Osteoblast (primary cell): ENCODE data around the gene CLEC4F. TPM values are rescaled to one million over a fixed set of nuclear protein-coding genes. Genes with fewer than 3 reads are reported as not detected.

Experiments used
- DNase-seq: peaks from one replicate; pipeline ENCODE4 v3.0.0; 2011; ENCODE audit warnings: low spot score, mixed read lengths; ENCODE audit not compliant: insufficient read length; ENCODE audit errors: missing footprints
- H2AFZ ChIP-seq: 2 replicates; pipeline ENCODE4 v1.6.0; 2011; ENCODE audit warnings: mild to moderate bottlenecking, low read length
- H3K27ac ChIP-seq: 2 replicates; pipeline ENCODE4 v1.5.1; 2011; ENCODE audit warnings: mild to moderate bottlenecking, low read depth, low read length, moderate library complexity
- H3K27me3 ChIP-seq: 2 replicates; pipeline ENCODE4 v1.6.0; 2012; ENCODE audit warnings: mild to moderate bottlenecking, control low read depth, inconsistent platforms, low read length, moderate library complexity; ENCODE audit not compliant: insufficient read depth
- H3K36me3 ChIP-seq: 2 replicates; pipeline ENCODE4 v1.5.1; 2011; ENCODE audit warnings: mild to moderate bottlenecking, low read length, control low read depth, moderate library complexity; ENCODE audit not compliant: insufficient read depth
- H3K4me1 ChIP-seq: 2 replicates; pipeline ENCODE4 v1.5.1; 2011; ENCODE audit warnings: mild to moderate bottlenecking, low read length, control low read depth, moderate library complexity; ENCODE audit not compliant: insufficient read depth
- H3K4me2 ChIP-seq: 2 replicates; pipeline ENCODE4 v1.6.0; 2011; ENCODE audit warnings: mild to moderate bottlenecking, low read length; ENCODE audit not compliant: insufficient read depth
- H3K4me3 ChIP-seq: fragments of 200-600 bp; sonication (generic); 3 replicates; pipeline ENCODE4 v1.5.1; 2012; ENCODE audit warnings: mild to moderate bottlenecking, low read length, inconsistent platforms; ENCODE audit not compliant: insufficient read depth
- H3K79me2 ChIP-seq: 2 replicates; pipeline ENCODE4 v1.6.0; 2012; ENCODE audit warnings: mild to moderate bottlenecking, low read length, control low read depth, inconsistent platforms; ENCODE audit not compliant: insufficient read depth
- H3K9me3 ChIP-seq: 2 replicates; pipeline ENCODE4 v1.5.1; 2011; ENCODE audit warnings: low read depth, low read length, control low read depth
- H4K20me1 ChIP-seq: 2 replicates; pipeline ENCODE4 v1.6.0; 2012; ENCODE audit warnings: mild to moderate bottlenecking, low read length, control low read depth; ENCODE audit not compliant: insufficient read depth
- CTCF ChIP-seq: IDR thresholded peaks from 2 replicates; pipeline ENCODE4 v1.5.1; 2011; ENCODE audit warnings: mild to moderate bottlenecking, low read depth, low read length, moderate library complexity; ENCODE audit errors: extremely low read depth
- total RNA-seq: library from RNA; depleted of rRNA; stranded (reverse); fragments of >200 nt; gene quantifications from 2 replicates; pipeline ENCODE4 v1.2.3, GENCODE V29; 2012

Gene CLEC4F
- total RNA-seq, 1 donor: not detected

DNA sequence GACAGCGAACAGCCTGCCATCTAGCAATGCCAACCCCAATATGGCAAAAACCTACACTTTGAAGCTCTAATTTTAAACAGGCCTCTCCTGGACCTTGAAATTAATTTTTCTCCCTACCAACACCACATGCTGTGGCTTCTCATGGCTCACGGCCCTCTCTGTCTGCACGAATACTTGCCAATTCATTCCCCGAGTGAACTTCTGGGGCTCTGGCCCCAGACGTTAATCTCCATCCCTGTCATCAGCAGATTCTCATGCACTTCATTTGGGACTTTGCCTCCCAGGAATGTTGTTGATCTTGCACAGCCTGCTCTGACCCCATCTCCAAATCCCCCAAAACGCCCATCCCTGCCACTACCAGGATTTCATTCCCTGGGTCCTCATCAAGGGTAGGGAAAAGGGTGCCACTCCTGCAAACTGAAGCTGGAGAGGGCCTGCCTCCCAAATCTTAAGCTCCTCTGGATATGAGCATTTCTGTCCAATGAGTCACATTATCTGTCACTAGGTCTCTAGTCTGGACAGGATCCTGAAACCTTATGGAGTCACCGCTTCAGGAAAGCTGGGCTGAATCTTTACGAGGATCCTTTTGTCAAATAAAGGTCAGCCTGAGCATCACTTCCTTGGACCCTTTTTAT lies 40.4 kb downstream of the CLEC4F start:
- no peak overlapping the region for H3K27ac ChIP-seq
- TF ChIP-seq CTCF: no peak
- H3K4me1 ChIP-seq: no peaks in the 10 kb centered on the region
- H2AFZ ChIP-seq: no peak overlapping the region
- H3K4me3 ChIP-seq: no peak overlapping the region
- H3K36me3 ChIP-seq: no peaks in the 10 kb centered on the region
- no peak overlapping the region for H3K4me2 ChIP-seq
- no peak for DNase-seq
- H4K20me1 ChIP-seq: no peaks in the 10 kb centered on the region
- H3K79me2 ChIP-seq: no peaks in the 10 kb centered on the region
- H3K9me3 ChIP-seq: no peaks in the 10 kb centered on the region
- peaks cover 24% of the 10 kb centered on the region for H3K27me3 ChIP-seq

- peaks cover 27% of the 10 kb centered on the region for H3K27me3 ChIP-seq
- no peaks in the 10 kb centered on the region for H3K9me3 ChIP-seq
- DNase-seq: no peak
- H3K27ac ChIP-seq: no peak overlapping the region
- H3K36me3 ChIP-seq: no peaks in the 10 kb centered on the region
- H2AFZ ChIP-seq: no peak overlapping the region
- no peaks in the 10 kb centered on the region for H3K4me1 ChIP-seq
- no peak overlapping the region for H3K4me3 ChIP-seq
- no peak for TF ChIP-seq CTCF
- no peaks in the 10 kb centered on the region for H3K79me2 ChIP-seq
- H4K20me1 ChIP-seq: no peaks in the 10 kb centered on the region
- H3K4me2 ChIP-seq: no peak overlapping the region
Measured at GRCh38 chr2:70779491-70779890, 40.9 kb downstream of the CLEC4F start.

GRCh38 chr2:70778676-70779075 lies 41.7 kb downstream of the CLEC4F start:
- Histone ChIP-seq H4K20me1 (no peaks in the 10 kb centered on the region), H3K27ac (no peak overlapping the region), H3K36me3 (no peaks in the 10 kb centered on the region), H3K4me2 (no peak overlapping the region), H3K4me3 (no peak overlapping the region), H3K4me1 (no peaks in the 10 kb centered on the region), H3K27me3 (peaks cover 27% of the 10 kb centered on the region), H3K9me3 (no peaks in the 10 kb centered on the region), H2AFZ (no peak overlapping the region), H3K79me2 (no peaks in the 10 kb centered on the region)
- no peak for DNase-seq
- TF ChIP-seq CTCF: no peak

GRCh38 chr2:70777450-70777849 lies 42.9 kb downstream of the CLEC4F start:
- no peak overlapping the region for H3K4me3 ChIP-seq
- no peaks in the 10 kb centered on the region for H4K20me1 ChIP-seq
- H3K9me3 ChIP-seq: no peaks in the 10 kb centered on the region
- no peaks in the 10 kb centered on the region for H3K36me3 ChIP-seq
- H3K27me3 ChIP-seq: peaks cover 29% of the 10 kb centered on the region
- TF ChIP-seq CTCF: no peak
- H3K79me2 ChIP-seq: no peaks in the 10 kb centered on the region
- no peak for DNase-seq
- no peak overlapping the region for H3K4me2 ChIP-seq
- H3K4me1 ChIP-seq: no peaks in the 10 kb centered on the region
- H3K27ac ChIP-seq: no peak overlapping the region
- no peak overlapping the region for H2AFZ ChIP-seq
